Stimulated activated CD8-positive, alpha-beta memory T cell treated with anti-CD3 and anti-CD28 coated beads, Interleukin-12 subunit alpha, Interleukin-12 subunit beta, amount 100 ng/mL, for 4 hours (primary cell): Measurements from ENCODE around the gene PGPEP1.
"Not testable (repeated sequence)": the region's sequence is repeated elsewhere in the genome, so short reads cannot be mapped to it uniquely, and the experiment has no call there.

Experiments
- DNase-seq: peaks from one replicate; pipeline ENCODE4 v3.0.0-alpha.2; 2020; ENCODE audit warnings: low read depth

Gene PGPEP1

DNA sequence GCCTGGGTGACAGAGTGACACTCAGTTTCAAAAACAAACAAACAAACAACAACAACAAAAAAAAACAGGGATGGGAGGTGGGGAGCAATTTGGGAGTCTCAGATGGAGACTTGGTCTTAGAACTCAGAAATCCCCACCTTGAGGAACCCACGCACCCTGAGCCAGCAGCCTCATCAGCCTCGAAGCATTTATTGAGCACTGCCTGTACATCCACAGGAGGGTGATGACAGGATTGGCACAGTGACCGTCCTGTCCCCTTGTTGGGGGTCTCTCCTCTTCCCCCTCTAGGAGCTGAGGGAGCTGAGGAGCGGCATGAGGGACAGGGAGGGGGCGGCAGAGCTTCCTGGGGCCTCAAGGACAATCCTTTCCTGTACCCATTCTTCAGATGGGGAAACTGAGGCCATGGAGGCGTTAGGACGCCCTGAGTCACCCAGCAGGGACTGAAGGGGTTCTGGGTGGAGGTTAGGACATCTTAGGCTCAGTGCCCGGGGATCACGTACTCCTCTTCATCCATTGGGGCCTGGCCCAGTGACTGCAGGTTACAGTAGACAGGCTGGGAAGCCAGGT is 51.2 kb downstream of the PGPEP1 start:
- DNase-seq = no peak

DNA sequence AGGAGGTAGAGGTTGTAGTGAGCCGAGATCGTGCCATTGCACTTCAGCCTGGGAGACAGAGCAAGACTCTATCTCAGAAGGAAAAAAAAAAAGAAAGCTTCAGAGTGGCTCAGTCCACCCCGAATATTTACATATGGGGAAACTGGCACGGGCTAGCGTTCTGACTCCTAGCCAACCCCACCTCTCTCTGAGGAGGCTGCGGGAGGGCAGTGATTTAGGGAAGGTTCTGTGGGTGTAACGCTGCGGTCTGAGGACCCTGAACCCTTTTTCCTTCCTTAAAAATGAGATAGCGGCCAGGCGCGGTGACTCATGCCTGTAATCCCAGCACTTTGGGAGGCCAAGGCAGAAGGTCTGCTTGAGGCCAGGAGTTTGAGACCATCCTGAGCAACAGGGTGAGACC is 52.0 kb downstream of the PGPEP1 start:
- DNase-seq = no peak

DNA sequence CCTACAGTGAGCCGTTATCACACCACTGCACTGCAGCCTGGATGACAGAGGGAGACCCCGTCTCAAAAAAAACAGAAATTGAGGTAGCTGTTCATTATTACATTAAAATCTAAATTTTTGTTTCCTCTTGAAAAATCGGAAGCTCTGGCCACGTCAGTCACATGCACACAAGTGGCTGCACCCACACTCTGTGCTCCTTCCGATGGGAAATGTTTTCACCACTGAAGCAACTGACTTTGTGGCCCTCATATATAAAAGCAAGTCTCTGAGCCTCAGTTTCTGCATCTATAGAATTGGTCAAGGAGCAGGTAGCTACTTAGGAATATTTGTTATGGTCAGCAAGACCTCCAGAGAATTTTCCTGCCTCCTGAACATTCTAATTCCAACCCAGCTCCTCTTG is 52.5 kb downstream of the PGPEP1 start:
- no peak for DNase-seq

DNA sequence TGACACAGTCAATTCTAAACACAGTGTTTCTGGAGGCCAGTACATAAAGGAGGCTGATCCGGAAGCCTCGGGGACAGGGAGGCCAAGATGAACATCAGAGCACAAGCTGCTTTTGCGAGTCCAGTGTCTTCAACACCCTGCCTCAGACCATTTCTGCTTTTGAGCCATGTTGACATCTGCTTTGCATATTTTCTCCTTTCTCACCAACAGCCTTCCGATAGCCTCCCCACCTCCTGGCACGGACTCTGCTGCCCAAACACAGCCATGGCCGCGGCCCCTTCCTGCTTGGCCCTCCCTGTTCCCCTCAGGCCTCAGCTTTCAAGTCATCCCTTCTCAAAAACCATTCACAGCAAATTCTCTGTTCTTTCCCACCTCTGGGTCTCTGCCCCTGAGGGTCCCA is 53.4 kb downstream of the PGPEP1 start:
- no peak for DNase-seq

DNA sequence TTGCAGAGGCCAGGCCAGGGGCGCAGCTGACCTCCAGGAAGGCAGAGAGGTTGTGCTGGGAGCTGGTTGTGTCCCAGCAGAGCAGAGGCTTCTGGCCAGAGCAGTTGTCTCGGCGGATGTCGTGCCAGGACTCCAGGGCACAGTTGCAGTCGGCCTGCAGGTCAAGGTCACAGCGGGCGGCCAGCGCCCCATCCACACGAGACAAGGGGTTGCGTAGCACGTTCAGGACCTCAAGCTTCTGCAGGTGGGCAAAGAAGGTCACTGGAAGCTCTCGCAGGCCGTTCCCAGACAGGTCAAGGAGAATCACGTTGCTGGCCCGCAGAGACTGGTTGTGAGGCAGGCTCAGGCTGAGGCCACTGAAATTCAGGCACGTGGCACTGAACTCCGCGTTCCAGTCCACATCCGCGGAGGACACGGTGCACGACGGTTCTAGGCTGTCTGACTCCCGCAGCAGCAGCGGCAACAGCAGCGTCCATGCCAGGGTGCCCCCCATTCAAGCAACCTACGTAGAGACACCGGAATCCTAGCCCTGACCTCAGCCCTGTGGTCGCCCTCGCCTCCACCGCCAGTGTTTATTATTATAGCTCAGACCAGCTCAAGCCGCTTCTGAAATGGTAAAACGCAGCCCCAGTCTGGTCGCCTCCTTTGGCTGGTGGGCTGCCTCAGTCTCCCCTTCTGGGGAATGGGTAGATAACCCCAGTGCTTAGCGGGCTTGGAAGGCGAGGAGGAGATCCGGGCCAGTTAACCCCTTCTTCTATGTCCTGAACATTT is 56.3 kb downstream of the PGPEP1 start:
- DNase-seq = no peak

DNA sequence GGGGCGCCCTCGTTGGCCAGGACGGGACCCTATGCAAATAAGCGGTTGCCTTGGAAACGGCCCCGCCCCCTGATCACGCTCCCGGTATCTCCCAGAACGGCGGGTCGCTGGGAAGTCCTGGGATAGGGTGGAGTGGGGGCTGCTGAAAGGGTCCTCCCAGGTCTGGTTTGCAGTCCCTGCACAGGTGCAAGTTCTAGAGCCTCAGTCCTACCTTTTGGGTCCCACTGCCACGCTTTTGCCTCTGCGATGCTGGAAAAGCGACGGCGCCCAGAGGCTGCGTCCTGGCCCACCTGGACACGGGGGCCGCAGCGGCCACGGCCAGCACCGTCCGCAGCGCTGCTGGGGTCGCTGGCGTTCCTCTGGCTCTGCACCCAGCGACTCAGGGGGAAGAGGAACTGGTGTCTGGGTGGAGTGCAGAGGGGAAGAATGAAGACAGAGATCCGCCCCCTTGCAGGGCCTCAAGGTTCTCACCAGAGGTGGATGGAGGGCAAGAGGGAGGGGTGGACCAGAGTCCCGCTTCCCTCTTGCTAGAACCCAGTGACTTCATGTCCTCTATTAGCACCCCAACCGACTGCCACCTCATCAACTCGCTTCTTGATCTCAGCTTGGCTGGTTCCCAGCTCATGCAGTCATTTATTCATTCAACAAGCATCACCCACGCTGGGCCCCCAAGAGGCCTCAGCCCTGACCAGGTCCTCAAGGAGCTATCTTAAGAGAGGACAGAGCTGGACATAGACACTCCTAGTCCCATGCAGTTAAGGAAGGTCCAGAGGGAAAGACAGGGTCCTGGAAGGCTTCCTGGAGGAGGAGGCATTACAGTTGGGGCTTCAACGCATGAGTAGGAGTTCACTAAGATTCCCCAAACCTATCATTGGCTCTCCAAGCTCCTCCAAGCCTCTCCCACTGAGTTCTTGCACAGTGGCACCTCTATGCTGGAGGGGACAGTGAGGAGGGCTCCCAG is 57.1 kb downstream of the PGPEP1 start, which contains the start of gene LRRC25:
LRRC25 (minus strand) TSS at position 381 of the 961 bp plus-strand sequence. CDS start 659 bp downstream, outside the sequence.
- no peak for DNase-seq

DNA sequence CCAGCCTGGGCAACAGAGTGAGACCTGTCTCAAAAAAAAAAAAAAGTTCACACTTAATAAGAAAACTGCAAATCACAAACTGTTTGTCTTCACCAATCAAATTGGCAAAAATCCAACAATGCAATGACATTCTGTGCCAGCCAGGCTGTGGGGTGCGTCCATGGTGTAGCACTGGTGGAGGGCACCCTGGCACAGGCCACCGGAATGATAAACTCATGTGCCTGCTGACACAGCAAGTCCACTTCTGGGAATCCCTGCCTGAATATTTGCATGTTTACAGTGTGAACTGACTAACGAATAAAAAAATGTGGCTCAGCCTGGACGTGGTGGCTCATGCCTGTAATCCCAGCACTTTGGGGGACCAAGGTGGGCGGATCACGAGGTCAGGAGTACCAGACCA is 58.6 kb downstream of the PGPEP1 start:
- DNase-seq = no peak

DNA sequence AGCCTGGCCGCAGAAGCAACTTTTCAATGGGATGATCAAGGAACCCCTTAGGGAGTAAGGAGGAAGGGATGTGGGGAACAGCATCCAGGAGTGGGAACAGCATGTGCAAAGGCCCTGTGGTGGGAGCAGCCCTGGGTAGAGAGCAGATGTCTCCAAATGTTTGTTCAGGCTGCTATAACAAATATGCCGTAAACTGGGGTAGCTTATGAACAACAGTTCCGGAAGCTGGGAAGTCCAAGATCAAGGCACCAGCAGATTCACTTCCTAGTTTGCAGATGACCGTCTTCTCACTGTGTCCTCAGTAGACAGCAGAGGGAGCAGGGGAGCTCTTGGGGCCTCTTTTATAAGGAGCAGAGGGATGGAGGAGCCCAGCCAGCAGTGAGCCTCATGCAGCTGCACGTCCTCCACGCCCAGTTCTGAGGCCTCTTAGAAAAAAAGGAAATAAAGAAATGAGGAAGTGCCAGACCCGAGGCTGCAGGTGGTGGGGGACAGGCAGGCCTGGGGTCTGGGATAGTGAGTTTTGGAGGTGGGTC is 61.2 kb downstream of the PGPEP1 start:
- no peak for DNase-seq

DNA sequence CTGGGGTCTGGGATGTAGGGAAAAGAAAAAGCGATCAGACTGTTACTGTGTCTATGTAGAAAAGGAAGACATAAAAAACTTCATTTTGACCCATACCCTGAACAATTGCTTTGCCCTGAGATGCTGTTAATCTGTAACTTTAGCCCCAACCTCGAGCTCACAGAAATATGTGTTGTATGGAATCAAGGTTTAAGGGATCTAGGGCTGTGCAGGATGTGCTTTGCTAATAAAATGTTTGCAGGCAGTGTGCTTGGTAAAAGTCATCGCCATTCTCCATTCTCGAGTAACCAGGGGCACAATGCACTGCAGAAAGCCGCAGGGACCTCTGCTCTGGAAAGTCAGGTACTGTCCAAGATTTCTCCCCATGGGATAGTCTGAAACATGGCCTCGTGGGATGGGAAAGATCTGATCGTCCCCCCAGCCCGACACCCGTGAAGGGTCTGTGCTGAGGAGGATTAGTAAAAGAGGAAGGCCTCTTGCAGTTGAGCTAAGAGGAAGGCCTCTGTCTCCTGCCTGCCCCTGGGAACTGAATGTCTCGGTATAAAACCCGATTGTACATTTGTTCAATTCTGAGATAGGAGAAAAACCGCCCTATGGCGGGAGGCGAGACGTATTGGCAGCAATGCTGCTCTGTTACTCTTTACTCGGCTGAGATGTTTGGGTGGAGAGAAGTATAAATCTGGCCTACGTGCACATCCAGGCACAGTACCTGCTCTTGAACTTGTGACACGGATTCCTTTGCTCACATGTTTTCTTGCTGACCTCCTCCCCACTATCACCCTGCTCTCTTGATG is 62.3 kb downstream of the PGPEP1 start:
- DNase-seq = not testable (repeated sequence)

DNA sequence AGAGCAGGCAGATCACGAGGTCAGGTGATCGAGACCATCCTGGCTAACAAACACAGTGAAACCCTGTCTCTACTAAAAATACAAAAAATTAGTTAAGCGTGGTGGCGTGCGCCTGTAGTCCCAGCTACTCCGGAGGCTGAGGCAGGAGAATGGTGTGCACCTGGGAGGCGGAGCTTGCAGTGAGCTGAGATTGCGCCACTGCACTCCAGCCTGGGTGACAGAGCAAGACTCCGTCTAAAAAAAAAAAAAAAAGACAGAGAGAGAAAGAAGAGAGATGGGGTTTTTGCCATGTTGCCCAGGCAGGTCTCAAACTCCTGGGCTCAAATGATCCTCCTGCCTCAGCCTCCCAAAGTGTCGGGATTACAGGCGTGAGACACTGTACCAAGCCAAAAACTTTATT is 65.4 kb downstream of the PGPEP1 start:
- not testable (repeated sequence) for DNase-seq

DNA sequence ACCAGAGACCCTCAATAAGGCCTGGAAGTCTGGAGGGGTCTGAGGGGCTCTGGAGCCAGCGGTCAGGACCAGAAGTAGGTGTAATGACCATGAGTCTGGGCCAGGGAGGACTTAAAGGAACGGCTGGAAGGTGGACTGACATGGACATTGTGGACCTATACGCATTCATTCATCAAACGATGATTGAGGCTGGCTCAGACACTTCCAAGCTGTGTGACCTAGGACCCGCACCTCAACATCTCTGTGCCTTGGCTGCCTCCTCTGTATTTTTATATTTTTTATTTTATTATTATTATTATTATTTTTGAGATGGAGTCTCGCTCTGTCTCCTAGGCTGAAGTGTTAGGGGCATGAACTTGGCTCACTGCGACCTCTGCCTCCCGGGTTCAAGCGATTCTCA is 66.4 kb downstream of the PGPEP1 start:
- DNase-seq = no peak

DNA sequence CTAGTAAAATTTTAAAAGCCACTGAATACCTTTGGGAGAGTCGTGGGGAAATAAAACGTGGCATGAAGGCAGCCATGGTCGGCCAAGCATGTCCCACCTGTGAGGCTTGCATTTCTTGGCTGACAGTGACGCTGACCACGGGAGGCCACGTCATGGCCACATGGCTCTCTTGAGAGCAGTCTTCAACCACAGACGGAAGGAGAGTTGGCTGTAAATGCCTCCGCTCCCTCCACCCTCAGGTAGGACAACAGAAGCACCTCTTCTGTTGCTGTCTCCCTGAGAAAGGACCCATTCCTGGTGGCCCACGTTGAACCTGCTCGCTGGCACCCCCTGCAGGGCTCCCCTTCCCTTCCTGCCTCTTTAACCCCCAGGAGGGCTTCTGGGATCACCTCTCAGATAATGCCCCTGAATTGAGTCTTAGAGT is 67.7 kb downstream of the PGPEP1 start:
- DNase-seq = no peak

DNA sequence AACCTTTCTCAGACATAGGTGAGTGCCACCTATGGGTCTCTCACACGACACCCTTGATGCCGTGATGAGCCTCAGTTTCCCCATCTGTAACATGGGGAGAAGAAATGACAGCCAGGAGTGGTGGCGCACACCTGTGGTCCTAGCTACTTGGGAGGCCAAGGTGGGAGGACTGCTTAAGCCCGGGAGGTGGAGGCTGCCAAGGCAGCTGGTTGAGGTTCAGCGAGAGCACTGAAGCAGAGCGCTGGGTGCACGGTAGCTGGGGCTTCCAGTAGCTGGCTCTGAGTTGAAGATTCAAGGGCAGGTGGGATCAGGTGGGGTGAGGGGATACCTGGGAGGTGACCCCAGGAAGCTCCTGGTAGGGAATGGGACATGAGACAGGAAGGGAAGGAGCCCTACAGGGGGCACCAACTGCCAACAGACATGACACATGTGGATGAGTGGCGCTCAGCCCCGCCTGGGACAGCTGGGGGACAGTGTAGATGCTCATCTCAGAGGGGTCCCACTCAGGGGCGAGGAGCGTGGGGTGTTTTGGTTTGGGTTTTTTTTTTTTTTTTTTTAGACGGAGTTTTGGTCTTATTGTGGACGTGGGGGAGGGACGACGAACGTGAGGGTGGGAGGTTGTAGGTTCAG is 72.3 kb downstream of the PGPEP1 start:
- no peak for DNase-seq

DNA sequence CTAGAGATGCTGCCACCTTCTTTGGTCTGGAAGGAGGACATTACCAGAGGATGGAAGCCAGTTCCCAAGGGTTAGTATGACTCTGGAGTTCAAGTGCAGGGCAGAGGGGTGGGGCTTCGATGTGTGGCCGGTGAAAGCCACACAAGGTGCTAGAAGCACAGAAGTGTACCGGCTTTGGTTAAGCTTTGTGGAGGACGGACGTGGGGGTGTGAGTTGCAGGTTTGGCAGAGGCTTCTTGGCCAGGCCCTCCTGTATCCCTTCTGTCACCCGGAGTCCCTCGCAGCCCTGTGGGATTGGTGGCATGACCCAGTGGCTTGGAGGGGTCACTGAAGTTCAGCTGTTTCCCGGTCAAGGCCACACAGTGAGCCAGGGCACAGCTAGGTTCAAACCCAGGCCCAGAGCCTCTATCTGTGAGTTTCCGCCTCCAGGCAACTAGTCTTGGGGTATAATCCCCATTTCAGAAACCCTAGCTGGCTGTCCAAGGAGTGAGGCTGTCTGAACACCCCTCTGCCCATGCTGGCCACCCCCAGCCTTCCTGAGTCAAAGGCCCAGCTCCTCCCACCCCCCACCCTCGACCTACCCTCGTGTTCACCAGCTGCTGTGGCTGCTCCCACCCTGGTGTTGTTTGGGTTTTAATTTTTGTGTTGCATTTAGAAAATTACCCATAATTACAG is 74.2 kb downstream of the PGPEP1 start:
- DNase-seq = no peak

DNA sequence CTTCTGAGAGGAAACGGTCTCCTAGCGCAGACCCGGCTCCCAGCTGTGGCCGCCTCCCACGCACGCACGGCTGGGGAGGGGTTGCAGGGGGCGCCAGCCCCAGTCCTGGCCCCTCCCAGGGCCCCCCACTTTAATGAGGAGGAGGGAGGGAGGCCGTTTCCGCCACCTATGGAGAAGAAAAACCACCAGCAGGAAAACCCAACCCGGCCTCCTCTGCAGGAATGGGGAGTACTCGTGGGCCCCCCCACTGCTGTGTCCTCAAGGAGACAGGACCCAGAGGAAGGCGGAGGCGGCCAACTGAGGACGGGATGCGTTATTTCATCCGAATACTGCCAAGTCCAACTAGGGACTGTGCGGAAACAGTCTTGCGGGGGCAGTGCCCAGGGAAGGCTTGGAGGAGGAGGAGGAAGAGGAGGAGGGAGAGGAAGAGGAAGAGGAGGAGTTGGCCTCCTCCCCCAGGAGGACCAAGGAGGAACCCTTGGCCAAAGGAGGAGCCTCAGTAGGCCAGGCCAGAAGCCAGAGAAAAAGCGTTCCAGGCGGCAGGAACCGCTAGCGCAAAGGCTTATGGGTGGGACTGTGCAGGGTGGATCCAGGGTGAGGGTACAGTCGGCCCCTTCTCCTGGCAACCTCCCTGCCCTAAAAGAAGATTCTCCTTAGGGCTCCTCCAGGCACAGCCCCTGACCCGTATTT is 74.9 kb downstream of the PGPEP1 start:
- no peak for DNase-seq

DNA sequence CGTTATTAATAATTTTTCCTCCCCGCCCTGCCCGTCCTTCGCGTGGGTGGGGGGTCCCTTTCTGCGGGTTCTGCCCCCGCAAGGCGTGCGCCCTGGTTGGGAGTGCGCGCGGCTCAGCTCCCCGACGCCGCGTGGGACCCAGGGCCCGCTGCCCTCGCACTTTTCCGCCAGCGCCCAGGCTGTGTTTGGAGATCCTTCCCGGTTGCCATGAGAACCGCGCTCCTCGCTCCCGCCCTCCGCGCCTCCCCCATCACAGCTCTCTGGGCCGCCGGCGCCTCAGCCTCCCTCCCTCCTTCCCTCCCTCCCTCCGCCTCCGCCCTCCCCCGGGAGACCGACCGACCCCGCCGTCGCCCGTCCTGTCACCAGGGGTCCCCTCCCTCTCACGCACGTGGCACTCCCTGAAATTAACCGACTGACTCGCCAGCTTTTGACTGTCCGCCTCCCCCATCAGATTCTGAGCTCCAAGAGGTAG is 76.4 kb downstream of the PGPEP1 start:
- DNase-seq = peak; percentile 54

DNA sequence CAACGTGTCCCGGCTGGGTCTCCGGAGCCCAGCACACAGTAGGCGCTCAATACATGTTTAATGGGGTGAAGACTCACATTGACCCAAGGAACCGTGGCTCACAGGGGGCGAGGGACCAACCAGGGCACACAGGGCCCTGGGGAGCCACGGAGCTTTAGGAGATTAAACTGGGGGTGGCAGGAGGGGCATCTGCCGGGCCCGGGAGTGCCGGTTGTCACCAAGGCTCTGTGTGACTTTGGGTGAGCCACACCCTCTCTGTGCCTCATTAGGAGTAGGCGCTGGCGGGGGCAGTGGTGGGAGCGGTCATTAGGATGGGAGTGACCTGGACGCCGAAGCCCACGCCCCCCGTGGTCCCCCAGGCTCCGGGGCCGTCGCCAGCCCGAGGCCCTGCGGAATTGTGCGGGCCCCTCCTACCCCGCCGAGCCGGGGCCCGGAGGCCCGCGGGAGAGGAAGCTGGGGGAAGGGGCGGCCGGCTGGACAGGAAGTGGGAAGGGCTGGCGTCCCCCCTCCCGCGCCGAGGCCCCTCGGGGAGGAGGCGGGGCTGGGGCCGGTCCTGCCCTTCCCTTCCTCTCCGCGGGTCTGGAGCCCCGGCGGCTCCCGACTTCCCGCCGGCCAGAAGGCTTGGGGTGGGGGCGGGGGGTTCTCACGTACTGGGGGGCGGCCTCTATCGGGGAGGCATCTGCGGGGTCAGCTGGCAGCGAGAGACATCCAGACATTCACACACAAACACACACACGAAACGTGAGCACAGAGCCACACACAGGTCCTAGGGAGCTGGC is 77.0 kb downstream of the PGPEP1 start:
- DNase-seq = no peak

DNA sequence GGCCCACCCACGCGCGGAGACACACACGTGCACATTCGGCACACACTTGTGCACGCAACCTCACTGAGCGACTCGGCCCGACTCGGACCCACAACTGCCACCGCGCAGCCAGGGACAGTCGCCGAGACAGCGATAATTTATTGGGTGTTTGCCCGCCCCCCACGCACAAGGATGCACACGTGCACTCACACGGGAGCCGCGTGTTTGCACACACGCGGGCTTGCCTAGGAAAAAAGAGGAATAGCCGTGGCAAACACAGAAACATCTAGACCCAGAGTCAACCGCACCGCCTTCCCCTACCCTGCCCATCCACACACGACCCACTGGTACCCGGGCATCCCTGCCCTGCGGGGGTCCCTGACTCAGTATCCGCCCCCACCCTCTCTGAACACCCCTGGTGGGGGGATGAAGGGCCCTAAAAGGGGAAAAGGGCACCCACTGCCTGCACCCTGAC is 77.7 kb downstream of the PGPEP1 start:
- DNase-seq = no peak
